Activated CD8-positive, alpha-beta memory T cell treated with anti-CD3 and anti-CD28 coated beads for 4 hours (primary cell): Measurements from ENCODE around the gene ATP5PO.
"Not testable (repeated sequence)": the region's sequence is repeated elsewhere in the genome, so short reads cannot be mapped to it uniquely, and the experiment has no call there.

ENCODE experiments used
- DNase-seq, 2 donors: peaks; one replicate each; pipeline ENCODE4 v3.0.0-alpha.2; 2020; ENCODE audit warnings: low read depth in 2 of 2

Gene ATP5PO

GRCh38 chr21:33940881-33941245 lies 25.3 kb upstream of the ATP5PO start:
- DNase-seq = no peak

GRCh38 chr21:33940164-33940880 lies 24.7 kb upstream of the ATP5PO start:
- DNase-seq = no peak

- DNase-seq = no peak
Measured at GRCh38 chr21:33939226-33939625, 23.6 kb upstream of the ATP5PO start.

GRCh38 chr21:33938381-33938780 lies 22.8 kb upstream of the ATP5PO start:
- no peak for DNase-seq

DNA sequence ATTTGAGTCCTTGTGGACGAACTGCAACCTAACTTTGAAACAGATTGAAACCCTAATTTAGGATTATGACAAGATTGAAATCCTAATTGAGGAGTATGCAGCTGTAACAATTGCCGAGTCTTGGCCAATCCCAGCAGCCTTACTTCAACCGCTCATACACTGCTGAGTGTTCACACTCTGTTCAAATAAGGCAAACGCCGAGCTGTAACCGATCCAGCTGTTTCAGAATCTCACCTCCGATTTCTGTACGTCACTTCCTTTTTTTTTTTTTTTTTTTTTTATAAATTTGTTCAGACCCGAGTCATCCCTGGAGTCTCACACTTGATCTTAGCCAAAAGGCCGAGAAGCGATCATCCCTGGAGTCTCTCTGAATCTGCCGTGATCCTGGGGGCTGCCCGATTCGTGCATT lies 22.3 kb upstream of the ATP5PO start:
- no peak for DNase-seq

DNA sequence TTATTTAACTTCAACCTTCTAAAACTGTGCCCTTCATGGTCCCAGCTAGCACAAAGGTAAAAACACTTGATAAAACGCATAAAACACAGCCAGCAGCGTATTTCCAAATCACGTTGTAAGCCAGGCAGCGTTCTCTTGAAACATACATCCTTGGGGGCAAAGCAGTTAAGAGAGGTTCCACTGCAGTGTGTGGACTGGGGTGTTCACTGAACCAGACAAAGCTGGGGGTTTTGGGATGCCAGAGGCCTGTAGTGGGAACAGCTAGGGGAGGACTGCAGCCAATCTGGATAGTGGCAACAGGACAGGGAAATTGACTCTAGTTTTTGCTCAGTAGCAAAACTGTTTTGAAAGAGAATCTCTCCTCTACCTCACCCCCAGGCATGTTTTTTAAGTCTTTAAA lies 21.5 kb upstream of the ATP5PO start:
- no peak for DNase-seq

- no peak for DNase-seq
Measured at GRCh38 chr21:33936301-33937038, 20.9 kb upstream of the ATP5PO start.

DNA sequence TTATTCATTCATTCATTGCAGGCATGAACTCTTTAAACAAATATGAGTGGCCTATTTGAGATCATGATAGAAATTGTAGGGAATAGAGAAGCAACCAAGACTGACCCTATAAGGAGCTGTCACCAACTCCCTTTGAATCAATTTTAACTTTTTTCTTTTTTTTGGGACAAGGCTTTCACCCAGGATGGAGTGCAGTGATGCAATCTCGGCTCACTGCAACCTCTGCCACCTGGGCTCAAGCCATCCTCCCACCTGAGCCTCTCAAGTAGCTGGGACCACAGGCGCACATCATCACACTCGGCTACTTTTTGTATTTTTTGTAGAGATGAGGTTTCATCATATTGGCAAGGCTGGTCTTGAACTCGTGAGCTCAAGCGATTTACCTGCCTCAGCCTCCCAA lies 17.1 kb upstream of the ATP5PO start:
- no peak for DNase-seq

GRCh38 chr21:33931799-33932390 lies 16.3 kb upstream of the ATP5PO start:
- DNase-seq = no peak

GRCh38 chr21:33931052-33931798 lies 15.6 kb upstream of the ATP5PO start:
- peak; percentile 39 to 54 for DNase-seq

DNA sequence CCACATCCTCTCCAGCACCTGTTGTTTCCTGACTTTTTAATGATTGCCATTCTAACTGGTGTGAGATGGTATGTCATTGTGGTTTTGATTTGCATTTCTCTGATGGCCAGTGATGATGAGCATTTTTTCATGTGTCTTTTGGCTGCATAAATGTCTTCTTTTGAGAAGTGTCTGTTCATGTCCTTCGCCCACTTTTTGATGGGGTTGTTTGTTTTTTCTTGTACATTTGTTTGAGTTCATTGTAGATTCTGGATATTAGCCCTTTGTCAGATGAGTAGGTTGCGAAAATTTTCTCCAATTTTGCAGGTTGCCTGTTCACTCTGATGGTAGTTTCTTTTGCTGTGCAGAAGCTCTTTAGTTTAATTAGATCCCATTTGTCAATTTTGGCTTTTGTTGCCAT lies 10.6 kb upstream of the ATP5PO start:
- not testable (repeated sequence) for DNase-seq

GRCh38 chr21:33924766-33925100 lies 9.1 kb upstream of the ATP5PO start:
- DNase-seq = no peak

DNA sequence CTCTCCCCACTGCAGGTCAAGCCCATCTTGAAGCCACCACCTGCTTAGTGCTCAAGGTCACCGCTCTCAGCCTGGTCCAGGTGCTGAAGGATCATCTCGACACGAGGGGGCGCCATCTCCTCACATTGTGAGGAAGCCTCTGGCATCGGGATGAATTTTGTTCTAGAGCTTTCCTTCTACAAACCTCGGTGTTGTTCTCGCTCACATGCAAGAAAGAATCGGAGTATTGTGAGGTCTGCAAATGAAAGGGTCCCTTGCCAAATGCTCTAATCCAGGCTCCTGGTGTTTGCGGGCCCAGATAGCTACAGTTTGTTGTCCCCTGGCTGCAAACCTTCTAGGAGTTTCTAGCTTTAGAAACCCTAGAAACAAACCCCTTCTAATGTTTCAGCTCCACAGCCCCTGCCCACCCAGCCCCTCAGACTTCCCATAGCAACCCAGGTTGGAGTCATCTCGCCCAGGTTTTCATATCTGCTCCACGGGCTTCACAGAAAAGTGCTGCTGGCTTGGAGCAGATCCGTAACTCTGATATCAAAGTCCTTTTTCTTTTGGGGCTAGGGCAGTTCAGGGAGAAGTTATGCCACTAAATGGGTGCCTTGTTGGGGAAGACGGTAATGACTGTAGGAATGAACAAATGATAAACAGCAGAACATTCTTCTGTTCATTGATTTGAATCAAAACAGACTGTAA lies 8.6 kb upstream of the ATP5PO start:
- peak; percentile 75 to 80 for DNase-seq

DNA sequence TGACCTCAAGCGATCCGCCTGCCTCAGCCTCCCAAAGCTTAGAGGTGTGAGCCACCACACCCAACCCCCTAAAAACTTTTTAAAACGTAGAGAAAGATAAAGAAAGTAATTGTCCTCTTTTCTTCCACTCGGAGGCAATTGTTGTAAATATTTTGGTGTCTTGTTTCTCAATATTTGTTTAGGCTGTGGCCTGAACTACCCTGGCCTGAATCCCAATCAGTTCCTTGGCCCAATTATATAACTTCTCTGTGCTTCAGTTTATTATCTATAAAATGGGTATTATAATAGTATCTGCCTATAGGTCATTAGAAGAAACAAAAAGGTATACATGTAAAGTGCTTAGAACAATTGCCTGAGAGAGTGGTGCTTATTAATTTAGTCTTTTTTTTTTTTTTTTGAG lies 1.8 kb upstream of the ATP5PO start:
- DNase-seq = no peak

DNA sequence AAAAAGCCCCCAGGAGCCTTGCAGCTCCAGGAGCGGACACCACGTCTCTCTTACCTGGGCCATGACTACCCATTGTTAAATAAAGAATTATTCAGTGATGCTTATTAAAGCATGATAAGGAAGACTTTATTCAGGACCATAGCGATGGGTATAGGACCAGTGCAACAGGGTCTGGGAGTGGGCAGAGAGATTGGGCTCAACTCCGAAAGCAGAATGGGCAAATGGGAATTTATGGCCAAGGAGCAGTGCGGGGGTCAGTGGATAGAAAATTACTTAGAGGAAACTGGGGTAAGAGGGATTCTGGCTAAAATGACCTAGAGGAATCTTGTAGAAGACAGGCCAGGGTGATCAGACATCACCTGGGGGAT lies 580 bp upstream of the ATP5PO start:
- DNase-seq = no peak

DNA sequence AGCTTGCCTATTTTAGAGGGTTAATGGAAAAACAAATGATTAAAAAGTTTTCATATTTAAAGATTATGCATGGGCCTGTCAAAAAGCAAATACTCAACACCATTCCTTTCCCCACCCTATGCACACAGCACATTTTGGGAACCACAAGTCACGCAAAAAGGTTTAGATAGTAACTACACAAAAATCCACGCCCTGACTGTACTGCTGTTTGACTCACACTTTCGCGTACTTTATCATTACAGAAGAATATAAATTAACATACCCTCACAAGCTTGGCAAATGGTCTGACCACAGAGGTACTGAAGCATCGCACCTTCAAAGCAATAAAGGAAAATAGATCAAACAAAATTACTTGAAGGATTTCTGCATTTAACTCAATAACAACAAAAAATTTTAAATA lies 1.4 kb downstream of the ATP5PO start:
- DNase-seq = no peak

DNA sequence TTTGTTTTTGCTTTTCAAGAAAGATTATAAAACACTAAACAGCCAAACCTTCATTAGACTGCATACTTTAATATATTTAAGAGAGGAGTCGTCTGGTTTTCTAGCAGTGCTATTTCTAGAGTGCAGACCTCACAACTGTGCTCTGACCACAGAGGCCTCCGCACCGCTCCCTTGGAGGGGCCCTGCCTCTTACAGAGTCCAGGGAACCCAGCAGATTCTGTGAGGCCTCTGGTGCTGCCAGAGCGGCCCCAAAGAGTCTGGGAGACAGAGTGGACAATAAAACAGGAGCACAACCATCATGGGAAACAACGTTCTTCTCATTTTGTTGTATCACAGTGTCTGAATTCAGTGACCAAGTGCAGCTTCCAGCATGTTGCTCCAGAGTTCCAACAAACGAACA lies 5.8 kb downstream of the ATP5PO start:
- no peak for DNase-seq

DNA sequence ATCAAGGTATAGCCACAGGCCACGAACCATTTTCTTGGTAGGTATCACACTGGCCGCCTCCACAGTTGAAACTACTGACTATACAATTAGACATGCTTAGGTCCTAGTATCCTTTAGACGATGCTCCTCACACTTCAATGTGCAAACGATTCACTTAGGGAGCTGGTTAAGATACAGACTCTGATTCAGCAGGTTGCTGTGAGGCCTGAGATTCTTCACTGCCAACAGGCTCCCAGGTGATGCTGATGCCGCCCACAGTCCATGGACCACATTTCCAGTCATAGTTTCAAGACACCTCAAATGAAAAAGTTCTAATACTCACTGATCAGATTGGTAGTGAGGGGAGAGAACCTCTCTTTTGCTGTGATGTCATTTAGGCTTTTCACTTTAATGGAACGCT lies 6.8 kb downstream of the ATP5PO start:
- no peak for DNase-seq

DNA sequence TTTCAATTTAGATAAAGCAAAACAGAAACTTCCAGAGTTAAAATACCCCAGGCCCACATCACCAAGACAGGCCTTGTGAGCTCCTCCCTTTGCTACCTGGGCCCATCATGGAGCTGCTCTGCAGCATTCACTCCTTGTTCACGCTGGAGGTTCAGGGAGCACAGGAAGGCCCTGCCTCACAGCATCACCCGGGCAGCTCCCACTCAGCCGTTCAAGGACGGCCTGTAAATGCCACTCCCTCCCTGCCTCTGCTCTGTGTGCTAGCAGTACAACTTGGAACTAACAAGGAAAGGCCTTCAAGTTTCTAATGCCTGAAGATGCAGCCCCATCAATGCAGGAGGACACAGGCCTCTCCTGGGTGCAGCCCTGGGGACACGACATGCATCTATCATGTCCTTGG lies 11.6 kb downstream of the ATP5PO start:
- no peak for DNase-seq

DNA sequence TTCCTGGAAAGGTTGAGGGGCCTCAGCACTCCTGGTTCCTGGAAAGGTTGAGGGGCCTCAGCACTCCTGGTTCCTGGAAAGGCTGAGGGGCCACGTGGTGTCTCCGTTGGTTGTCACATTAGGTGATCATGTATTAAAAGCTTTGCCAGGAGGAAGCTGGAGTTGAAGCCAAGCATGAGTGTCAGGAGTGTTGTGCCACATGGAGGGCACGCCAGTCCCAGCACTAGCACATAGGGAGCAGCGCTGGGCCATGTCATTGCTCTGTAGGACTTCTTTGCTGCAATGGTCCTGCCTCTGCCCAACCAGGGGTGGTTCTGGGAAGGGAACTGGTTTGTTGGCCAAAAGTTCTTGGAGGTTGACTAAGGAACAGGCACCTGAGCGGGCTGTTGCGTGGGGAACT lies 13.3 kb downstream of the ATP5PO start:
- DNase-seq = no peak

DNA sequence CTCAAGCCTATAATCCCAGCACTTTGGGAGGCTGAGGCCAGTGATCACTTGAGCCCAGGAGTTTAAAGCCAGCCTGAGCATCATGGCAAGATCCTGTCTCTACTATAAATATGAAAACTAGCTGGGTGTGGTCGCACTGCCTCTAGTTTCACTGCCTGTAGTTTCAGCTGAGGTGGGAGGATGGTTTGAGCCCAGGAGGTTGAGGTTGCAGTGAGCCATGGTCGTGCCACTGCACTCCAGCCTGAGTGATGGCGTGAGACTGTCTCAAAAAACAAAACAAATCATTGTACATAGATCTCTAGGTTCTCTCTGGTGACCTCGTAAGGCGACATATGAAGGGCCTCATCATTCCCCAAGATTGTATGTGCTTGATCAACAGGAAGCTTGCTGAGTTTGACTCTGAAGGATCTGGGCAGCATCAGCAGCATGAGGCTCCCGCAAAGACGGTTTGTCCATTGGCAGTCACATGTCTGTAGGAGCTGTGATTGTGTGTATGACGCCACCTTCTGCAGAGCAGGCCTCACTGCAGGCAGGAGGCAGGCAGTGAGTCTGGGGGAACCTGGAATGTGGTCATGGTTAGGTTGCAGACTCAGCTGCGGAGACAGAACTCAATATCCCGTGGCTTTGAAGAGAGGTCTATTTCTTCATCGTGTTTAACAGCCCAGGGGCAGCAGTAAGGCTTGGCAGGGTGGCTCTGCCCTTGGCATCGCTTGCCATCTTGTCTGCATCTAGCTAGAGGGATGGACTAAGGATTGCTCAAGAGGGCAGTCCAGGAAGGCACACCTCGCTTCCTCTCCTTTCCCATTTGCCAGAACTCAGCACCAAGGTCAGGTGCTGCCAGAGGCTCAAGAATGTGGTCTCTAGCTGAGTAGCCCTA lies 14.0 kb downstream of the ATP5PO start:
- DNase-seq = no peak
